Measurements from ENCODE around the gene CMIP.
A peak's percentile ranks its signal among the peaks of the same experiment; 100 is the strongest.

CMIP gene

GRCh38 chr16:81745704-81746558 lies 301.3 kb downstream of the CMIP start:
- peak overlapping the region; percentile 46 for H3K4me3 ChIP-seq (replicated peaks; ENCODE audit: low read depth, low read length)
- TF ChIP-seq CTCF (IDR thresholded peaks at IDR 0.05; ENCODE audit: low read length, missing control alignments): no peak
- DNase-seq (ENCODE audit: low read depth): peak; percentile 58

DNA sequence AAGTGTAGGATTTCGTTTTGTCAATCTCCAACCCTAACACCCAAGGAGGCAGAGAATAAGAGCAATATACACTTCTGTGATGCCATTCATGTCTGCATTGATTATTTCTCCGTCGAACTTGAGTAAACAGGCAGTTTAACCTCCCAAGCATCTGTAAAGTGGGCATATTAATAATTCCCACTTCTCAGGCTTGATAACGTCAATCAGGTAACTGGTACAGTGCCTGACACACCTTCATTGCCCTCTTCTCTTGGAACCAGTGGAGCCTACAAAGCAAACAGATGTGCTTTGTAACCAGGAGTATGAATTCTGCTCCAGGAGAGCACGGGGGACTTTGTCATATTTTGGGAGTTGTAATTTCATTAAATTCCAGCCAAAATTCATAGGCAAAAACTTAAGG lies 302.0 kb downstream of the CMIP start:
- TF ChIP-seq CTCF (IDR thresholded peaks at IDR 0.05; ENCODE audit: low read length, missing control alignments): no peak
- H3K4me3 ChIP-seq (replicated peaks; ENCODE audit: low read depth, low read length): peak overlapping the region; percentile 46
- no peak for DNase-seq (ENCODE audit: low read depth)

DNA sequence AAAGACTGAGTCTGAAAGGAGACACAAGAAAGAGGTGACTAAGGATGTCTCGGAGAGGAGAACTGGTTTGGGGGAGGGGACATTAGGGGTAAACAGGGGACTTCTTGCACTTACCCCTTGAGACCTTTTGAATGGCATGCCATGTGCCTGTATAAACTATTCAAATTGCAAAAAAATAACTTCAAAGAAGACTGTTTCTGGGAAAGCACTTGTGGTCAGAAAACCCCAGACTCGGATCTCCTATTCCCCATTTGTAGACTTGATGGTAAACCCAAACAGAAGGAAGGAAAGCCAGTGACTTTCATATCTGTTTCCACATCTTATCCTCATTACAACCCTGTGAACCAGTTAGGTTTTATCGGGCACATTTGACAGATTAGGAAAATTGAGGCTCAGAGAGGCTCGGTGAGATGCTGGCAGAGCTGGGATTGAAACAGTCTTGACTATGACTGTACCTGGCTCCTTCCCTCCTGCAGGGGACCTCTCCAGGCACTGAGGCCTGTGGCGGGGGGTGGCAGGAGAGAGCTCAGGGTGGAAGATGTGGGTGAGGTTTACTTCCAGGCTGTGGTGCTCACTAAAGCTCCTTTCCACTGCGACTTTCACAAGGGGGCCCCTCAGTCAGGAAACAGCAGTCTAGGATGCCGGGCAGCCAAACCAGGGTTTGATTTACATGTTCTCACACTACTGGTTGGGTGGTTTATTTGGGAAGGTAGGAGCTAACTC lies 304.0 kb downstream of the CMIP start:
- TF ChIP-seq CTCF (IDR thresholded peaks at IDR 0.05; ENCODE audit: low read length, missing control alignments): no peak
- no peak overlapping the region for H3K4me3 ChIP-seq (replicated peaks; ENCODE audit: low read depth, low read length)
- no peak for DNase-seq (ENCODE audit: low read depth)

GRCh38 chr16:81752225-81752875 lies 307.7 kb downstream of the CMIP start:
- no peak for TF ChIP-seq CTCF (IDR thresholded peaks at IDR 0.05; ENCODE audit: low read length, missing control alignments)
- H3K4me3 ChIP-seq (replicated peaks; ENCODE audit: low read depth, low read length): no peak overlapping the region
- no peak for DNase-seq (ENCODE audit: low read depth)

- no peak for TF ChIP-seq CTCF (IDR thresholded peaks at IDR 0.05; ENCODE audit: low read length, missing control alignments)
- DNase-seq (ENCODE audit: low read depth): no peak
- no peak overlapping the region for H3K4me3 ChIP-seq (replicated peaks; ENCODE audit: low read depth, low read length)
Measured at GRCh38 chr16:81752876-81753227, 308.2 kb downstream of the CMIP start.

DNA sequence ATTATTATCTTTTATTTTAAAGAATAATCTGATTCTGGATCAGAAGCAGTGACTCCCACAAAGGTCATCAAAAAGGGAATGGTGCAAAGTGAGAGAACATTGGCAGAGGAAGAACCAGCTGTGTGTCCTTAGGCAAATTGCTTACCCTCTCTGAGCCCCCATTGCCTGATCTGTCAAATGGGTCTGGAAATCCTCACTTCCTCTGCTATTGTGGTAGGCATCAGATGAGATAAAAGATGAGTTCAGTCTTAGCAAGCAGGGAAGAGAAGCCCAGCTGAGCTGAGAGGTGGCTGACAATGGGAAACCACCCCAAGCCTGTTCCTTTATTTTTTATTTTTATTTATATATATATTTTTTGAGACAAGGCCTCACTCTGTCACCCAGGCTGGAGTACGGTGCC lies 310.2 kb downstream of the CMIP start:
- TF ChIP-seq CTCF (IDR thresholded peaks at IDR 0.05; ENCODE audit: low read length, missing control alignments): no peak
- no peak for DNase-seq (ENCODE audit: low read depth)
- no peak overlapping the region for H3K4me3 ChIP-seq (replicated peaks; ENCODE audit: low read depth, low read length)
